Esophagus squamous epithelium (tissue), 5 donors: ENCODE data around the gene C1orf174. TPM values are rescaled to one million over a fixed set of nuclear protein-coding genes. Genes with fewer than 3 reads are reported as not detected.

ENCODE experiments used
- DNase-seq: peaks from one replicate; lab custom pipeline; 2025; lab: John Stamatoyannopoulos, UW
- H3K27ac ChIP-seq, 4 donors: fragments of 200-600 bp; sonication (generic); one replicate each; pipeline ENCODE4 v1.5.1; 2016 to 2019; ENCODE audit warnings: mild to moderate bottlenecking in 1 of 4
- H3K27me3 ChIP-seq, 4 donors: fragments of 200-600 bp; sonication (generic); 1 replicate in 3 of 4; 2 replicates in 1 of 4; pipeline versions ENCODE4 v1.5.1 to v1.6.0; 2017 to 2021; ENCODE audit warnings: antibody characterized with exemption in 1 of 4
- H3K36me3 ChIP-seq, 3 donors: fragments of 200-600 bp; sonication (generic); one replicate each; pipeline ENCODE4 v1.5.1; 2016 to 2019
- H3K4me1 ChIP-seq, 3 donors: fragments of 200-600 bp; sonication (generic); one replicate each; pipeline ENCODE4 v1.5.1; 2017 to 2019
- H3K4me3 ChIP-seq, 4 donors: fragments of 200-600 bp; sonication (generic); 1 replicate in 3 of 4; 2 replicates in 1 of 4; pipeline ENCODE4 v1.5.1; 2016 to 2019; ENCODE audit warnings: mild to moderate bottlenecking in 2 of 4, moderate library complexity in 1 of 4
- H3K9me3 ChIP-seq, 3 donors: fragments of 200-600 bp; sonication (generic); one replicate each; pipeline ENCODE4 v1.5.1; 2016 to 2019
- CTCF ChIP-seq, 6 experiments: fragments of 450-650 bp in 4 of 6; fragments of 200-600 bp in 2 of 6; sonication (generic) in 2 of 6; IDR thresholded peaks; one replicate each; pipeline ENCODE4 v1.5.1; 2016 to 2019; ENCODE audit warnings: antibody characterized with exemption in 6 of 6, mild to moderate bottlenecking in 4 of 6, moderate library complexity in 4 of 6
- POLR2A ChIP-seq, 4 donors: fragments of 450-650 bp; IDR thresholded peaks; one replicate each; pipeline ENCODE4 v1.6.1; 2017; ENCODE audit warnings: antibody characterized with exemption in 4 of 4, mild to moderate bottlenecking in 4 of 4, moderate library complexity in 3 of 4
- WGBS, 2 donors: methylation state at CpG; one replicate each; pipeline ENCODE4 v1.1.5; 2018; 5-methylcytosine and 5-hydroxymethylcytosine counted together
- intact Hi-C: fragments of 100-400 bp; cut with DNase I; formaldehyde crosslinking; loops from one replicate; pipeline ENCODE4 v1.15.0; 2022
- total RNA-seq, 4 donors: library from RNA; depleted of rRNA; stranded (reverse); fragments of >200 nt; gene quantifications; one replicate each; pipeline ENCODE4 v1.1.0, GENCODE V29; 2016
- donor health status: DM: yes; HTN: yes; CAD: no.

Gene C1orf174
- total RNA-seq, 4 donors from 2014 or later, result 14.1 to 25.4 (median 23.9) TPM

- Histone ChIP-seq H3K27me3 (peaks cover 0 to 86% (median 0%) of the 10 kb centered on the region in 4 donors), H3K9me3 (no peaks in the 10 kb centered on the region), H3K4me1 (peaks cover 0 to 9% (median 0%) of the 10 kb centered on the region in 3 donors), H3K27ac (no peak overlapping the region), H3K4me3 (no peak overlapping the region), H3K36me3 (no peaks in the 10 kb centered on the region)
- intact Hi-C loops, result no loop called here
- 34 to 53% methylated on average over 5 to 9 of the region's 13 CpGs for WGBS, 2 donors
- TF ChIP-seq POLR2A (IDR thresholded peaks at IDR 0.05) (no peak), CTCF (IDR thresholded peaks at IDR 0.05) (no peak)
- no peak for DNase-seq
Observed at GRCh38 chr1:3944578-3945125, 44.6 kb upstream of the C1orf174 start.

GRCh38 chr1:3943806-3944577, 43.9 kb upstream of the C1orf174 start:
- Histone ChIP-seq H3K9me3 (no peaks in the 10 kb centered on the region), H3K4me1 (peaks cover 0 to 9% (median 0%) of the 10 kb centered on the region in 3 donors), H3K36me3 (no peaks in the 10 kb centered on the region), H3K27me3 (peaks cover 0 to 86% (median 0%) of the 10 kb centered on the region in 4 donors), H3K4me3 (no peak overlapping the region), H3K27ac (no peak overlapping the region)
- no peak for DNase-seq
- intact Hi-C loops, result no loop called here
- WGBS, 2 donors, result 60 to 67% methylated on average over 25 to 26 of the region's 29 CpGs
- TF ChIP-seq POLR2A (IDR thresholded peaks at IDR 0.05) (no peak), CTCF (IDR thresholded peaks at IDR 0.05) (no peak)

- Histone ChIP-seq H3K4me1 (peaks cover 0 to 9% (median 0%) of the 10 kb centered on the region in 3 donors), H3K27me3 (peaks cover 0 to 77% (median 0%) of the 10 kb centered on the region in 4 donors), H3K36me3 (no peaks in the 10 kb centered on the region), H3K9me3 (no peaks in the 10 kb centered on the region), H3K27ac (no peak overlapping the region), H3K4me3 (no peak overlapping the region)
- intact Hi-C loops, result no loop called here
- WGBS, 2 donors, result 53 to 61% methylated on average over 5 to 9 of the region's 11 CpGs
- TF ChIP-seq POLR2A (IDR thresholded peaks at IDR 0.05) (no peak), CTCF (IDR thresholded peaks at IDR 0.05) (no peak)
- no peak for DNase-seq
Observed at GRCh38 chr1:3943123-3943431, 43.0 kb upstream of the C1orf174 start.

GRCh38 chr1:3942416-3943122, 42.5 kb upstream of the C1orf174 start:
- Histone ChIP-seq H3K27ac (no peak overlapping the region), H3K9me3 (peaks cover 0 to 1% (median under 1%) of the 10 kb centered on the region in 3 donors), H3K4me1 (peaks cover 0 to 9% (median 0%) of the 10 kb centered on the region in 3 donors), H3K4me3 (no peak overlapping the region), H3K27me3 (peaks cover 0 to 74% (median 0%) of the 10 kb centered on the region in 4 donors), H3K36me3 (no peaks in the 10 kb centered on the region)
- intact Hi-C loops, result no loop called here
- WGBS, 2 donors, result 58 to 67% methylated on average over 9 to 13 of the region's 17 CpGs
- TF ChIP-seq CTCF (IDR thresholded peaks at IDR 0.05) (no peak), POLR2A (IDR thresholded peaks at IDR 0.05) (no peak)
- DNase-seq, result no peak
